K562 (cell line): ENCODE measurements around the gene SIMC1. TPM values are rescaled to one million over a fixed set of nuclear protein-coding genes. Genes with fewer than 3 reads are reported as not detected.

Experiments used
- FIP1L1 ChIP-seq: fragments of 200-400 bp; formaldehyde crosslinking; IDR thresholded peaks from 2 replicates; pipeline ENCODE4 v1.6.1; 2018; ENCODE audit warnings: mild to moderate bottlenecking, low read depth, low read length; ENCODE audit not compliant: poor library complexity, severe bottlenecking
- HNRNPUL1 ChIP-seq: fragments of 200-400 bp; formaldehyde crosslinking; IDR thresholded peaks from 2 replicates; pipeline ENCODE4 v1.6.1; 2017; ENCODE audit warnings: low read length
- JUN ChIP-seq, 2 experiments: sonication (generic) in 1 of 2; formaldehyde crosslinking in 1 of 2; IDR thresholded peaks; 2 replicates each; pipeline versions ENCODE4 v1.6.1 to v1.8.0; 2012 to 2022; ENCODE audit warnings: borderline replicate concordance in 2 of 2, mild to moderate bottlenecking in 2 of 2, improper control_type of control experiment in 1 of 2, low read depth in 1 of 2, low read length in 1 of 2, missing genetic modification reagents in 1 of 2
- KDM5B ChIP-seq: fragments of 200-600 bp; sonication (generic); IDR thresholded peaks from 2 replicates; pipeline ENCODE4 v1.6.1; 2012; ENCODE audit warnings: low read depth, mild to moderate bottlenecking, moderate library complexity, low read length, control low read depth, inconsistent platforms; ENCODE audit not compliant: insufficient replicate concordance
- MAFG ChIP-seq: fragments of 450-650 bp; conservative IDR thresholded peaks from 2 replicates; pipeline ENCODE4 v1.6.1; 2016; ENCODE audit warnings: missing genetic modification characterization, missing compliant biosample characterization
- MTA2 ChIP-seq: fragments of 450-650 bp; IDR thresholded peaks from 2 replicates; pipeline ENCODE4 v1.6.1; 2016; ENCODE audit warnings: low read depth
- NFXL1 ChIP-seq: fragments of 450-650 bp; formaldehyde crosslinking; IDR thresholded peaks from 2 replicates; pipeline ENCODE4 v1.4.0; 2021; ENCODE audit warnings: mild to moderate bottlenecking
- NR2C2 ChIP-seq, 2 experiments: fragments of 200-800 bp in 1 of 2; sonication (Bioruptor generic) in 1 of 2; sonication (generic) in 1 of 2; formaldehyde crosslinking in 1 of 2; IDR thresholded peaks; 2 replicates each; pipeline versions ENCODE4 v1.6.1 to v1.8.0; 2016 to 2022; ENCODE audit warnings: mild to moderate bottlenecking in 1 of 2, missing compliant biosample characterization in 1 of 2, missing genetic modification characterization in 1 of 2, missing genetic modification reagents in 1 of 2
- PCBP1 ChIP-seq: fragments of 200-400 bp; formaldehyde crosslinking; IDR thresholded peaks from 2 replicates; pipeline ENCODE4 v1.6.1; 2018; ENCODE audit warnings: mild to moderate bottlenecking, low read depth, low read length; ENCODE audit not compliant: poor library complexity, severe bottlenecking
- PHB2 ChIP-seq: fragments of 450-650 bp; IDR thresholded peaks from 2 replicates; pipeline ENCODE4 v1.6.1; 2017; ENCODE audit warnings: low read depth
- RBFOX2 ChIP-seq: fragments of 200-400 bp; formaldehyde crosslinking; IDR thresholded peaks from 2 replicates; pipeline ENCODE4 v1.6.1; 2017; ENCODE audit warnings: low read depth, mild to moderate bottlenecking, low read length, moderate library complexity
- RBM34 ChIP-seq: fragments of 200-400 bp; formaldehyde crosslinking; IDR thresholded peaks from 2 replicates; pipeline ENCODE4 v1.6.1; 2018; ENCODE audit warnings: low read length, borderline replicate concordance; ENCODE audit not compliant: insufficient read depth
- RFX5 ChIP-seq: IDR thresholded peaks from 2 replicates; pipeline ENCODE4 v1.6.1; 2011; ENCODE audit warnings: low read depth, mild to moderate bottlenecking, improper control_type of control experiment, low read length
- SIRT6 ChIP-seq: IDR thresholded peaks from one replicate; pipeline ENCODE4 v1.6.1; 2012; ENCODE audit warnings: low read depth, mild to moderate bottlenecking, control low read depth, inconsistent platforms, low read length, moderate library complexity
- SMAD1 ChIP-seq: fragments of 150-350 bp; IDR thresholded peaks from 2 replicates; pipeline ENCODE4 v1.6.1; 2014; ENCODE audit warnings: low read length, low read depth; ENCODE audit not compliant: partially characterized antibody
- SMARCA4 ChIP-seq: fragments of 450-650 bp; IDR thresholded peaks from 2 replicates; pipeline ENCODE4 v1.6.1; 2016
- SRSF9 ChIP-seq: fragments of 200-400 bp; formaldehyde crosslinking; IDR thresholded peaks from 2 replicates; pipeline ENCODE4 v1.6.1; 2017; ENCODE audit warnings: low read depth, low read length, borderline replicate concordance
- ZC3H8 ChIP-seq: fragments of 450-650 bp; IDR thresholded peaks from 2 replicates; pipeline ENCODE4 v1.6.1; 2017
- ZNF436 ChIP-seq: fragments of 250-450, 450-650 bp; sonication (Bioruptor Pico); formaldehyde crosslinking; IDR thresholded peaks from 2 replicates; pipeline ENCODE4 v1.7.0; 2020; ENCODE audit warnings: mild to moderate bottlenecking
- ZNF561 ChIP-seq: fragments of 450-650 bp; formaldehyde crosslinking; conservative IDR thresholded peaks from 2 replicates; pipeline ENCODE4 v1.4.0; 2020; ENCODE audit warnings: mild to moderate bottlenecking, moderate library complexity
- ZNF589 ChIP-seq: fragments of 200-800 bp; sonication (Bioruptor generic); IDR thresholded peaks from 2 replicates; pipeline ENCODE4 v1.6.1; 2016; ENCODE audit warnings: low read depth, missing genetic modification characterization, missing compliant biosample characterization
- ZNF644 ChIP-seq: fragments of 200-800 bp; sonication (Bioruptor generic); IDR thresholded peaks from 2 replicates; pipeline ENCODE4 v1.6.1; 2016; ENCODE audit warnings: low read depth, missing genetic modification characterization, missing compliant biosample characterization
- polyA plus RNA-seq, 8 experiments: library from polyadenylated mRNA; depleted of rRNA in 4 of 8; stranded (reverse) in 5 of 8; unstranded in 3 of 8; fragments of >200 nt; fragmentation: Nextera tagmentation in 2 of 8; fragmentation: Illumina TruSeq in 1 of 8; extraction: Ambion mirVana in 2 of 8; extraction: Trizol in 1 of 8; gene quantifications; 2 replicates each; pipeline versions ENCODE4 v1.2.1 to v1.2.3, GENCODE V29; 2011 to 2014; ENCODE audit warnings: inconsistent platforms in 1 of 8, missing spikeins in 1 of 8
- total RNA-seq, 7 experiments: library from RNA; depleted of rRNA in 6 of 7; stranded (reverse); fragments of >200 nt in 6 of 7; fragmentation: Illumina TruSeq in 2 of 7; extraction: Trizol in 2 of 7; gene quantifications; 2 replicates each; pipeline versions ENCODE4 v1.2.1 to v1.2.3, GENCODE V29; 2011 to 2021; ENCODE audit warnings: low replicate concordance in 1 of 7
- TF ChIP-seq, protein P1 (sequence below): sonication (generic); formaldehyde crosslinking; IDR thresholded peaks from 2 replicates; pipeline ENCODE4 v1.8.0; 2023; ENCODE audit warnings: mild to moderate bottlenecking, missing genetic modification reagents
- TF ChIP-seq, protein P2 (sequence below): fragments of 450-650 bp; IDR thresholded peaks from 2 replicates; pipeline ENCODE4 v1.6.1; 2016; ENCODE audit warnings: missing biosample characterization, missing genetic modification characterization

SIMC1 gene
- total and polyA plus RNA-seq, 9 of the 15 experiments (the other 6 are each of a cell fraction or from before 2014, with no cell fraction given): 7.2 to 36.3 (median 14.7) TPM

DNA sequence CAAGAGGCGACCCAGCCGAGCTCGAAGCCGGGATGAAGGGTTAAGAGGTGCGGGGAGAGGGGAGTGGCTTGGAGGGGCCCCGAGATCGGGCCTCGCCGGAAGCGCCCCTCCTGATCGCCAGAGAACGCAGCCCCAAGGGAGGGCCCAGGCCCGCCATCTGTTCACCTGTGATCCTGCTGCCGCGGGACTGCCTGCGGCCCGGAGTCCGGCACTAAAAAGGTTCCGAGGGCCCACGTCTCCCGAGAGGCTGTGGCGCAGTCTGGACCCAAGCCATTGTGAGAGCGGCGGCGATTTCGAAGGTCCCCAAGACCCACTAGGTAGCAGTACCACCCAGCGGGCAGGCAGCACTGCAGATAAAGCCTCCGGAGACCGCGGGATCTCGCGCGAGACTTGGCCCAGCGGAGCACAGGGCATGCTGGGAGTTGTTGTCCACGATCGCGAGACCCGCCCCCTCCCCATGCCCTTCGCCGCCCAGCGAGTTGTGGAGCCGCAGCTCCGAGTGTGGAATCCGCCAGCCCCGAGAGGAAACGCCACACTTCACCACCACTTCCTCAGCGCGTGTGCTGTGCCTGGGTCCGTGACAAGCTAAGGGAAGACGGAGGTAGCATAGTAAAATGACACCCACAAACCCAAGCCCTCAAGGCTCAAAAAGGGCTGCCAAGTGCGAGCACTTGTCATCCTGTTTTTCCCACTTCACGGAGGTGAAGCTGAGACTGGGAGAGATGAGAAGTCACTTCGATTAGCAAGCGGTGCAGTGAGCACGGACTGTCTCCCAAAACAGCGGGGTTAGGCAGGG is 123.4 kb downstream of the SIMC1 start, which contains the start of gene KIAA1191 (continued):
- TF ChIP-seq KDM5B (peak; percentile 95), SRSF9 (no peak), SIRT6 (no peak), SMARCA4 (no peak), PHB2 (no peak), ZC3H8 (no peak), PCBP1 (peak; percentile 94), RBM34 (no peak), ZNF436 (CRISPR knock-in tag) (no peak), ZNF561 (no peak), RFX5 (no peak), HNRNPUL1 (no peak), FIP1L1 (peak; percentile 22), ZNF644 (tag) (no peak), MTA2 (no peak), ZNF589 (no peak), NFXL1 (CRISPR knock-in tag) (no peak), RBFOX2 (peak; percentile 99), SMAD1 (no peak), MAFG (no peak), JUN (IDR thresholded peaks at IDR 0.05; ENCODE audit: borderline replicate concordance, low read depth, low read length) (no peak), JUN (CRISPR knock-in tag; IDR thresholded peaks at IDR 0.05; ENCODE audit: borderline replicate concordance) (no peak), NR2C2 (CRISPR knock-in tag; IDR thresholded peaks at IDR 0.05) (peak; percentile 66; the same call in 1 of the 2 replicates), NR2C2 (tag; IDR thresholded peaks at IDR 0.05) (peak; percentile 43; the same call in 1 of the 2 replicates)
- TF ChIP-seq, protein P1, sequence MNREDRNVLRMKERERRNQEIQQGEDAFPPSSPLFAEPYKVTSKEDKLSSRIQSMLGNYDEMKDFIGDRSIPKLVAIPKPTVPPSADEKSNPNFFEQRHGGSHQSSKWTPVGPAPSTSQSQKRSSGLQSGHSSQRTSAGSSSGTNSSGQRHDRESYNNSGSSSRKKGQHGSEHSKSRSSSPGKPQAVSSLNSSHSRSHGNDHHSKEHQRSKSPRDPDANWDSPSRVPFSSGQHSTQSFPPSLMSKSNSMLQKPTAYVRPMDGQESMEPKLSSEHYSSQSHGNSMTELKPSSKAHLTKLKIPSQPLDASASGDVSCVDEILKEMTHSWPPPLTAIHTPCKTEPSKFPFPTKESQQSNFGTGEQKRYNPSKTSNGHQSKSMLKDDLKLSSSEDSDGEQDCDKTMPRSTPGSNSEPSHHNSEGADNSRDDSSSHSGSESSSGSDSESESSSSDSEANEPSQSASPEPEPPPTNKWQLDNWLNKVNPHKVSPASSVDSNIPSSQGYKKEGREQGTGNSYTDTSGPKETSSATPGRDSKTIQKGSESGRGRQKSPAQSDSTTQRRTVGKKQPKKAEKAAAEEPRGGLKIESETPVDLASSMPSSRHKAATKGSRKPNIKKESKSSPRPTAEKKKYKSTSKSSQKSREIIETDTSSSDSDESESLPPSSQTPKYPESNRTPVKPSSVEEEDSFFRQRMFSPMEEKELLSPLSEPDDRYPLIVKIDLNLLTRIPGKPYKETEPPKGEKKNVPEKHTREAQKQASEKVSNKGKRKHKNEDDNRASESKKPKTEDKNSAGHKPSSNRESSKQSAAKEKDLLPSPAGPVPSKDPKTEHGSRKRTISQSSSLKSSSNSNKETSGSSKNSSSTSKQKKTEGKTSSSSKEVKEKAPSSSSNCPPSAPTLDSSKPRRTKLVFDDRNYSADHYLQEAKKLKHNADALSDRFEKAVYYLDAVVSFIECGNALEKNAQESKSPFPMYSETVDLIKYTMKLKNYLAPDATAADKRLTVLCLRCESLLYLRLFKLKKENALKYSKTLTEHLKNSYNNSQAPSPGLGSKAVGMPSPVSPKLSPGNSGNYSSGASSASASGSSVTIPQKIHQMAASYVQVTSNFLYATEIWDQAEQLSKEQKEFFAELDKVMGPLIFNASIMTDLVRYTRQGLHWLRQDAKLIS (CRISPR knock-in tag): peak; percentile 65; the same call in 1 of the 2 replicates
- TF ChIP-seq, protein P2, sequence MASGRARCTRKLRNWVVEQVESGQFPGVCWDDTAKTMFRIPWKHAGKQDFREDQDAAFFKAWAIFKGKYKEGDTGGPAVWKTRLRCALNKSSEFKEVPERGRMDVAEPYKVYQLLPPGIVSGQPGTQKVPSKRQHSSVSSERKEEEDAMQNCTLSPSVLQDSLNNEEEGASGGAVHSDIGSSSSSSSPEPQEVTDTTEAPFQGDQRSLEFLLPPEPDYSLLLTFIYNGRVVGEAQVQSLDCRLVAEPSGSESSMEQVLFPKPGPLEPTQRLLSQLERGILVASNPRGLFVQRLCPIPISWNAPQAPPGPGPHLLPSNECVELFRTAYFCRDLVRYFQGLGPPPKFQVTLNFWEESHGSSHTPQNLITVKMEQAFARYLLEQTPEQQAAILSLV (tag): no peak
